Prostate gland (tissue), 2 donors: ENCODE data around the gene FHOD3.

ENCODE experiments used
- CTCF ChIP-seq, 4 experiments: fragments of 200-600 bp in 2 of 4; fragments of 450-650 bp in 2 of 4; sonication (generic) in 2 of 4; IDR thresholded peaks; 1 replicate in 3 of 4; 2 replicates in 1 of 4; pipeline ENCODE4 v1.5.1; 2016 to 2019; ENCODE audit warnings: antibody characterized with exemption in 4 of 4, mild to moderate bottlenecking in 2 of 4, moderate library complexity in 2 of 4
- POLR2AphosphoS5 ChIP-seq: sonication (generic); formaldehyde crosslinking; IDR thresholded peaks from one replicate; pipeline ENCODE4 v1.6.1; 2017; ENCODE audit warnings: antibody characterized with exemption

DNA sequence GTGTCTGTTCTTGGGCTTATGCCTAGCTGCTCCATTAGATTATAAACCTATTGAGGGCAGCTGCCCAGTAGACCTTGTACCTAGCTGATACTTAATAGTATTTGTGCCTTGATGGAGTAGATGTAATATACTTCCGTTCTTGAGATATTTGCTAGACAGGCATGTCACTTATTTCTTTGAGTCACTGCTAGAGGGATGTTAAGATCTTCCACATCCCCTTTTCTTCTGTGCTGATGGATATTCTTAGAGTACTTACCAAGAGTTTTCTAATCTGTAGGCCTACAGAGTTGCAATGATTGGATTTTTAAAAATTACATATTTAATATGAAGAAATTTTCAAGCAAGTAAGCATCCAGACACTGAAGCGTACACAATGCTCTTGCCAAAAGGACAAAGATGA lies 304.6 kb downstream of the FHOD3 start:
- TF ChIP-seq CTCF (IDR thresholded peaks at IDR 0.05), result no peak
- no peak for TF ChIP-seq POLR2AphosphoS5
